Heart right ventricle (tissue), 16 donors: ENCODE measurements around the gene PAPPA. TPM values are rescaled to one million over a fixed set of nuclear protein-coding genes. Genes with fewer than 3 reads are reported as not detected.
A peak's percentile ranks its signal among the peaks of the same experiment; 100 is the strongest.

Experiments used
- ATAC-seq, 8 donors: fragments of 200-7000 bp; cut with Tn5 transposase; one replicate each; pipeline ENCODE4 v1.9.1; 2020; ENCODE audit warnings: mild to moderate bottlenecking in 8 of 8, moderate library complexity in 8 of 8, moderate number of reproducible peaks in 1 of 8
- DNase-seq, 2 donors: peaks; one replicate each; pipeline ENCODE4 v3.0.0-alpha.2; 2020
- H3K27ac ChIP-seq, 10 donors: fragments of 200-600 bp; sonication (generic) in 2 of 10; one replicate each; pipeline versions ENCODE4 v1.5.0 to v1.8.0; 2020 to 2022; ENCODE audit warnings: mild to moderate bottlenecking in 3 of 10
- H3K27me3 ChIP-seq, 7 donors: fragments of 200-600 bp; one replicate each; pipeline ENCODE4 v1.8.0; 2021 to 2022; ENCODE audit warnings: mild to moderate bottlenecking in 2 of 7
- H3K36me3 ChIP-seq, 9 donors: fragments of 200-600 bp; sonication (generic) in 1 of 9; one replicate each; pipeline versions ENCODE4 v1.5.0 to v1.8.0; 2020 to 2022; ENCODE audit warnings: mild to moderate bottlenecking in 2 of 9
- H3K4me1 ChIP-seq, 9 donors: fragments of 200-600 bp; sonication (generic) in 1 of 9; one replicate each; pipeline versions ENCODE4 v1.5.0 to v1.8.0; 2020 to 2022; ENCODE audit warnings: mild to moderate bottlenecking in 4 of 9
- H3K4me3 ChIP-seq, 10 donors: fragments of 200-600 bp; sonication (generic) in 2 of 10; one replicate each; pipeline versions ENCODE4 v1.5.0 to v1.8.0; 2020 to 2022; ENCODE audit warnings: mild to moderate bottlenecking in 7 of 10, moderate library complexity in 2 of 10
- H3K9me3 ChIP-seq, 11 donors: fragments of 200-600 bp in 10 of 11; sonication (generic) in 2 of 11; one replicate each; pipeline versions ENCODE4 v1.5.0 to v1.8.0; 2013 to 2022; ENCODE audit warnings: mild to moderate bottlenecking in 2 of 11, control low read depth in 1 of 11, moderate library complexity in 1 of 11
- WGBS, 2 donors: extraction: QIAGEN DNeasy Blood & Tissue Kit; methylation state at CpG; one replicate each; pipeline ENCODE4 v1.1.7; 2013; ENCODE audit warnings: inconsistent platforms in 1 of 2; 5-methylcytosine and 5-hydroxymethylcytosine counted together
- intact Hi-C, 10 donors: fragments of 100-400 bp; cut with DNase I; formaldehyde crosslinking; loops; one replicate each; pipeline versions ENCODE4 v1.11.1 to v1.14.2; 2022
- polyA plus RNA-seq, 2 donors: library from polyadenylated mRNA; stranded (reverse); fragments of 200-250 nt; gene quantifications; one replicate each; pipeline ENCODE4 v1.2.3, GENCODE V29; 2013
- total RNA-seq, 10 donors: library from RNA; stranded (reverse); fragmentation: NEBNext Ultra II Directional in 3 of 10; extraction: Animal tissue kit (Norgen Biotek cat#: 25700) in 3 of 10; gene quantifications; one replicate each; pipeline versions ENCODE4 v1.2.1 to v1.2.4, GENCODE V29; 2021 to 2023
- TF ChIP-seq, protein P1 (sequence below), 9 donors: fragments of 200-600 bp; sonication (generic) in 2 of 9; IDR thresholded peaks; one replicate each; pipeline versions ENCODE4 v1.5.0 to v1.8.0; 2021 to 2022; ENCODE audit warnings: antibody characterized with exemption in 9 of 9, mild to moderate bottlenecking in 5 of 9, moderate library complexity in 1 of 9
- donor health status: Arrhythmogenic right ventricular cardiomyopathy.
- donor health status: ischemic (EF 13 %, LVEDD 7.1; RV severe dilation, severe dysfunction).
- donor health status: healthy with polysubstance abuse.
- donor health status: DM: no; HTN: yes; CAD: no.
- donor health status: DM: no; HTN: no; CAD: no.
- donor health status: ischemic (EF 25% LVEDD 6.9; RV normal size, moderate dysfunction).
- donor health status: ischemic (EF 25% LVEDD 5.7; RV mildly dilated, moderate dysfunction).
- donor health status: healthy.
- donor health status: DM: yes; HTN: yes; CAD: no.
- donor health status: Ischemic cardiomyopathy.
- donor health status: ischemic (EF 35%, LVEDD 5.7; RV mildly dilated, moderate dysfunction).
- donor health status: nonischemic (EF 11% LVEDD 7.7; RV severe dilation, severe dysfunction).
- donor health status: DM: yes; HTN: yes; CAD: no.
- donor health status: PGD.
- donor health status: ischemic (EF 29% LVEDD 5.4; RV normal size, mild dysfunction).
- donor health status: nonischemic (EF 23%, LVEDD 6.1; RV moderate dilation, normal function).

The PAPPA gene
- total and polyA plus RNA-seq, 12 donors, result 0.15 to 3.4 (median 1.2) TPM

DNA sequence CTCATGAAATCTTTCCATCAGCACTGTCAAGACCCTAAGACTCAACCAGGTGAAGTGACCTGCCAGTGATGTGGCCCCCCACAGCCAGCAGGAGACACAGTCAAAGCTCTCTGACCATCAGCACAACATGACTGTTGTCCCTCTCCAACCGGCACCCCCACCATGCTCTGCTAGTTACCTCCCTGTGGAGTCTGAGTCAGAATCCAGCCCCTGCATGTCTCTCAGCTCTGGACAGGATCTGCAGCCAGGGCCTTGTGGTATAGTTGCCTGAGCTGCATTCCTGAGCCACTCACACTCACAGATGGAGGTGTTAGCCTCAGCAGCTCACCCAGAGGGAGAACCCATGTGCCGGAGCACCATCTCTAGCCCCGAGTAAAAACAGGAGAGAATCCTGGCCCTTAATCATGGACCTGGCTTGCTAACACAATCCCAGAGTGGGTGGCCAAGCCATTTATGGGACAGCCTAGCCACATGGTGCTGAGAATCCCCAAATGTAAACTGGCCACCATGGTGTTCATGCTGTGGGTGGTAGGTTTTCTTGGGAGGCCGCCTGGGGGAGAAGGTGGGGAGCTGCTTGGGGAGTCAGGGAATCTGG is 237.8 kb downstream of the PAPPA start:
- intact Hi-C loops, result no loop called here
- no peak for DNase-seq
- WGBS, 2 donors, result 88% methylated on average over 4 of the region's 4 CpGs
- Histone ChIP-seq H3K36me3 (peaks cover 0 to 7% (median 0%) of the 10 kb centered on the region in 9 donors), H3K9me3 (no peaks in the 10 kb centered on the region), H3K27ac (no peak overlapping the region), H3K4me3 (no peak overlapping the region), H3K4me1 (no peaks in the 10 kb centered on the region), H3K27me3 (no peaks in the 10 kb centered on the region)
- ATAC-seq, result peak in 1 of 8 donors; percentile 25
- TF ChIP-seq, protein P1, sequence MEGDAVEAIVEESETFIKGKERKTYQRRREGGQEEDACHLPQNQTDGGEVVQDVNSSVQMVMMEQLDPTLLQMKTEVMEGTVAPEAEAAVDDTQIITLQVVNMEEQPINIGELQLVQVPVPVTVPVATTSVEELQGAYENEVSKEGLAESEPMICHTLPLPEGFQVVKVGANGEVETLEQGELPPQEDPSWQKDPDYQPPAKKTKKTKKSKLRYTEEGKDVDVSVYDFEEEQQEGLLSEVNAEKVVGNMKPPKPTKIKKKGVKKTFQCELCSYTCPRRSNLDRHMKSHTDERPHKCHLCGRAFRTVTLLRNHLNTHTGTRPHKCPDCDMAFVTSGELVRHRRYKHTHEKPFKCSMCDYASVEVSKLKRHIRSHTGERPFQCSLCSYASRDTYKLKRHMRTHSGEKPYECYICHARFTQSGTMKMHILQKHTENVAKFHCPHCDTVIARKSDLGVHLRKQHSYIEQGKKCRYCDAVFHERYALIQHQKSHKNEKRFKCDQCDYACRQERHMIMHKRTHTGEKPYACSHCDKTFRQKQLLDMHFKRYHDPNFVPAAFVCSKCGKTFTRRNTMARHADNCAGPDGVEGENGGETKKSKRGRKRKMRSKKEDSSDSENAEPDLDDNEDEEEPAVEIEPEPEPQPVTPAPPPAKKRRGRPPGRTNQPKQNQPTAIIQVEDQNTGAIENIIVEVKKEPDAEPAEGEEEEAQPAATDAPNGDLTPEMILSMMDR (IDR thresholded peaks at IDR 0.05), result no peak

GRCh38 chr9:116393198-116393597 is 239.6 kb downstream of the PAPPA start:
- Histone ChIP-seq H3K4me3 (no peak overlapping the region), H3K36me3 (peaks cover 0 to 17% (median 0%) of the 10 kb centered on the region in 9 donors), H3K4me1 (no peaks in the 10 kb centered on the region), H3K27me3 (no peaks in the 10 kb centered on the region), H3K9me3 (no peaks in the 10 kb centered on the region), H3K27ac (no peak overlapping the region)
- DNase-seq (no peak), ATAC-seq (no peak)
- intact Hi-C loops, result no loop called here
- TF ChIP-seq, protein P1 (IDR thresholded peaks at IDR 0.05), result no peak
- 87 to 92% methylated on average over 1 of the region's 1 CpG for WGBS, 2 donors

DNA sequence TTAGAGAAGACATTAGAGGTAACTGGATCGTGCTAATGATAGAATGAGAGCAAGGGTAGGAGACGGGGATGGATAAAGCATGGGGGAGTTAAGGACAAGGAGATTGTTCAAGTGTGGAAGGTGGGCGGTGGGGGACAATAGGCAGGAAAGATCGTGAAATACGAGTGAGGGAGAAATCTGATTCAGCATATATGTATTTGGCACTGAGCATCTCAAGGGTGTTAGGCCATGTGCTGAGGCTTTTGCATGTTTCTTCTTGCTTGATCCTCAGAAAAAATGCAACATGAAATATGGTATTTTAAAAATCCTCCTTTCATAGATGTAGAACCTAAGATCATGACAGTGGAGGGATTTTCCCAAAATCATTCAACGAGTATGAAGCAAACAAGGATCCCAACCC is 240.5 kb downstream of the PAPPA start:
- no peaks in the 10 kb centered on the region for H3K27me3 ChIP-seq
- no peaks in the 10 kb centered on the region for H3K9me3 ChIP-seq
- TF ChIP-seq, protein P1 (IDR thresholded peaks at IDR 0.05), result no peak
- intact Hi-C loops, result no loop called here
- H3K4me3 ChIP-seq, result no peak overlapping the region
- H3K36me3 ChIP-seq, result peaks cover 0 to 17% (median 0%) of the 10 kb centered on the region in 9 donors
- 91 to 95% methylated on average over 6 of the region's 6 CpGs for WGBS, 2 donors
- no peak overlapping the region for H3K27ac ChIP-seq
- DNase-seq, result no peak
- no peaks in the 10 kb centered on the region for H3K4me1 ChIP-seq
- ATAC-seq, result no peak

GRCh38 chr9:116394894-116395698 is 241.5 kb downstream of the PAPPA start:
- peaks cover 0 to 17% (median 0%) of the 10 kb centered on the region in 9 donors for H3K36me3 ChIP-seq
- no peak for DNase-seq
- TF ChIP-seq, protein P1 (IDR thresholded peaks at IDR 0.05), result no peak
- WGBS, 2 donors, result 86 to 89% methylated on average over 5 of the region's 5 CpGs
- intact Hi-C loops, result no loop called here
- no peak overlapping the region for H3K27ac ChIP-seq
- H3K27me3 ChIP-seq, result no peaks in the 10 kb centered on the region
- no peaks in the 10 kb centered on the region for H3K9me3 ChIP-seq
- no peaks in the 10 kb centered on the region for H3K4me1 ChIP-seq
- no peak overlapping the region for H3K4me3 ChIP-seq
- no peak for ATAC-seq
